GM18511 (cell line): ENCODE results near the gene CRYZL1.
A peak's percentile ranks its signal among the peaks of the same experiment; 100 is the strongest.

Source experiments
- ATAC-seq: cut with Tn5 transposase; IDR thresholded peaks from one replicate; pipeline ENCODE4 v1.9.1; 2021; ENCODE audit warnings: mild to moderate bottlenecking, moderate library complexity; ENCODE audit not compliant: unreplicated experiment

Gene CRYZL1

GRCh38 chr21:33662046-33662445 is 20.5 kb upstream of the CRYZL1 start:
- ATAC-seq: no peak

DNA sequence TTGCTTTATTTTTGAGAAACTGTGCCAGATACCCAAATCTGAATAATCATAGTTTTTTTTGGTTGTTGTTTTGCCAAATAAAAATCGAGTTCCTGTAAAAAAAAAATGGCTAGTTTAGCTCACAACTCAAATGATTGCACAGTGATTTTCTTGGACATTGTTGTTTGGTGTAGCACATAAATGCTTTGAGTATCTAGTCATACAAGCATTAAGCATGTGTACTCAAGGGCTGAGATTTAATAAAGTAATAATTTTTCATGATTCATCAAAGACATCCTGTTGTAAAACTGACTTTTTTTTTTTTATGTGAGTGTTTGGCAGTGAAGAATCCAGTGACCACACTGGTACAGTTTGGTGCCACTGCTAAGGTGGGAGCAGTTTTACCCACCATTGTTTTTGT is 19.6 kb upstream of the CRYZL1 start:
- ATAC-seq: no peak

- ATAC-seq: no peak
These were observed 18.9 kb upstream of the CRYZL1 start for GRCh38 chr21:33660406-33660805.

DNA sequence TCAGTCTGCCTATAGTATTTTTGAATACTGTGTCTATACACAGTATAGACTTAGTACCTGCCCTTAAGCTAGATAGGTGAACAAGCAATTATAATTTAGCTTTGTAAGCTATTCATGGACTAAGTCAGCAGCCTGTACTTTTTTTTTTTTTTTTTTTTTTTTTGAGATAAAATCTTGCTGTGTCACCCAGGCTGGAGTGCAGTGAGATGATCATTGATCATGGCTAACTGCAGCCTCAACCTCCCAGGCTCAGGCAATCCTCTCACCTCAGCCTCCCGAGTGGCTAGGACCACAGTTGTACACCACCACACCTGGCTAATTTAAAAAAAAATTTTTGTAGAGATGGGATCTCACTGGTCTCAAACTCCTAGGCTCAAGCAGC is 18.0 kb upstream of the CRYZL1 start:
- no peak for ATAC-seq

GRCh38 chr21:33658919-33659567 is 17.5 kb upstream of the CRYZL1 start:
- no peak for ATAC-seq

- ATAC-seq: no peak
These were observed 15.7 kb upstream of the CRYZL1 start for GRCh38 chr21:33657124-33657820.

DNA sequence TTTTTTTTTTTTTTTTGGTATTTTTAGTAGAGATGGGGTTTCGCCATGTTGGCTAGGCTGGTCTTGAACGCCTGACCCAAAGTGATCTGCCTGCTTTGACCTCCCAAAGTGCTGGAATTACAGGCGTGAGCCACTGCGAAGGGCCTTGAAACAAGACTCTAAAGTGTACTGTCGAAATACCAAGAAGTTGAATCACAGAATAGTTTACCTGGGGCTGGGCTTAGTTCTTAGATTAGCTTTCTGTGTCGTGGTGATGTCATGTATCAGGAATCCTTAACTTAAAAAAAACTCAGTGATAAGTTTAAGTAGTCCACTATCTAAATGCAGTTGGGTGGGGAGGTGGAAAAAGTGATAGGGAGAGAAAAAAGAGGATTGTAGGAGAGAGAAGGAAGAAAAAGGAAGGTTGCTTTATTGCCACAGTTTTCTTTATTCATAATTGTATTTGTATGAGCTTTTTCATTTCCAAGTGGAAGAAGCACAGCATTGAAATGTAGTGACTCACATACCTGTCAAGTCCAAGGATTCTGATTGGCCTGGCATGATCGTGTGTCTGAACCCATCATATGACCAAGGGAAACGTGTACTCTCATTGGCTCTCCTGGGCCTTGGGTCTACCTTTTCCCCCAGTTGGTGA is 14.2 kb upstream of the CRYZL1 start:
- ATAC-seq: no peak

DNA sequence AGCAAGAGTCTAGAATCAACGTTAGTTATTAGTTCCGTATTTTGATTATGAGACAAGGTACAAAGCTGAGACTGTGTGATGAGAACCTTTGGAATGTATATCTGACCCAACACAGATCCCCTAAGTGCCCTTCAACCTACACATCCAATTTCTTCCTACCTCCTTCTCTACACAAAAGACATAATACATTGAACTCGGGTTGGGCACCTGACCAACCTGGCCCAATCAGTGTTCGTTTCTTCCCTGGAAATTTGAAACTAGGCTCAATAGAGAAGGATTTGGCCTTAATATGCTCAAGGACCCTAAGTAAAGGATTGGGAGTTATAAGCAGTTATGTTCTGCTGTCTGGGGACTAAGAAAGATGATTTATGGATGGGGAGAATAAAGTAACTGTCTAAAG is 12.9 kb upstream of the CRYZL1 start:
- no peak for ATAC-seq

GRCh38 chr21:33651965-33652680 is 10.6 kb upstream of the CRYZL1 start:
- no peak for ATAC-seq

DNA sequence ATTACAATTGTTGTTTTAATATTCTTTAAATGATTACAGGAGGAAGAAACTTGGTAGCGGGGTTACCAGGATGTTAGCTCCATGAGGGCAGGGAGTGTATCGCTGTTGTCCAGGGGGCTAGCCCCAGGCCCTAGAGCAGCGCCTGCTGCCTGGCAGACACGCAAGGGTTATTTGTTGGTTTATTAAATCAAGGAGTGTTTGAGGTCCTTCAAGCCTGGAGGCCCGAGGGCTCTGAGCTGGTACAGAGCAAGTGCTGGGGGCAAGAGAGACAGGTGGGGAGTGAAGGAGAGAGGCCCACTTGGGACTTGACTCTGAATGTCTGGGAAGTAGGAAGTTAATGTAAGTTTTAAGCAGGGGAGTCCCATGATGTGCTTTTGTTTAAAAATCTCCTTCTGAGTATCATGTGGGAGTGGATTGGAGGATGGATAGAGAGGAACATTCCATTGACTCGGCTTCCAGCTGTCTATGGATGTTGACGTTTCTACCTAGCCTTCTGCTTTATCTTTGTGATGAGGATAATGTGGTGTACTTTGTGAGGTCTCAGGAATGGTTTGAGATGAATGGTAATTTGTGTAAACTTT is 9.5 kb upstream of the CRYZL1 start:
- no peak for ATAC-seq

DNA sequence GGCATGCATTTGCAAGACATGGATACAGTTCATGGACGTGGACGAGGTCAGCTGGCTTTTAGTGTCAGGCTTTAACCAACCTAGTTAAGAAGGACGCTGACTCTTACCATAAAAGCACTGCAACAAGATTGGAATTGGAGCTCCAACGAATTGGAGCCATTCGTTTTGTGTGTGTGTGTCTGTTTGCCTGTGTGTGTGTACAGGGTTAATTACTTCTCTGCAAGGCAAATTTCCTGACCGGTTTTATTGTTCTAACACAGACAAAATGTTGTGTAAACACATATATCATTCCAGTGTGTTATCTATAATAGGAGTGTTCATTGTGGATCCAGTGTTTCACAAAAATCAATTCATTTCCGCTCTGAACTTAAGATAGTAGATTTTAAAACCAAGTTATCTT is 8.7 kb upstream of the CRYZL1 start:
- no peak for ATAC-seq

DNA sequence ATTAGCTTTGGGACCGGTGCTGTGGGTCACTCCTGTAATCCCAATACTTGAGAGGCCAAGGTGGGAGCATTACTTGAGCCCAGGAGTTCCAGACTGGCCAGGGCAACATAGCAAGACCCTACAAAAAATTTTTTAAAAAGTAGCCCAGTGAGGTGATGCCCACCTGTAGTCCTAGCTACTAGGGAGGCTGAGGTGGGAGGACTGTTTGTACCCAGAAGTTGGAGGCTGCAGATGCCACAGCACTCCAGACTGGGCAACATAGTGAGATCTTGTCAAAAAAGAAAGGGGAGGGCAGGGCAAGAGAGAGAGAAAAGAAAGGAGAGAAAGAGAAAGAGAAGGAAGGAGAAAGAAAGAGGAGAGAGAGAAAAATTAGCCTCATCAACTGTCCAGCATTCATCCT is 7.0 kb upstream of the CRYZL1 start:
- ATAC-seq: no peak

DNA sequence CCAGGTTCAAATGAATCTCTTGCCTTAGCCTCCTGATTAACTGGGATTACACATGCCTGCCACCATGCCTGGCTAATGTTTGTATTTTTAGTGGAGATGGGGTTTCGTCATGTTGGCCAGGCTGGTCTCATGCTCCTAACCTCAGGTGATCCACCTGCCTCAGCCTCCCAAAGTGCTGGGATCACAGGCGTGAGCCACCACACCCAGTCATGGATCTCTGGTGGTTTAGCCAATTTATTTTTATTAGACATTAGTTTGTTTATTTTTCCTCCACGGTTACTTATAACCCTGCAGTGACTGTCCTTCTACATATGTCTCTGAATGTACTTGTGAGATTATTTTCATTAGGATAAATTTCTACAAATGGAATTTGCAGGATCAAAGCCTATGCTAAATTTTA is 6.0 kb upstream of the CRYZL1 start:
- ATAC-seq: no peak

GRCh38 chr21:33645730-33646129 is 4.2 kb upstream of the CRYZL1 start:
- no peak for ATAC-seq

GRCh38 chr21:33644383-33645074 is 3.0 kb upstream of the CRYZL1 start:
- ATAC-seq: no peak

DNA sequence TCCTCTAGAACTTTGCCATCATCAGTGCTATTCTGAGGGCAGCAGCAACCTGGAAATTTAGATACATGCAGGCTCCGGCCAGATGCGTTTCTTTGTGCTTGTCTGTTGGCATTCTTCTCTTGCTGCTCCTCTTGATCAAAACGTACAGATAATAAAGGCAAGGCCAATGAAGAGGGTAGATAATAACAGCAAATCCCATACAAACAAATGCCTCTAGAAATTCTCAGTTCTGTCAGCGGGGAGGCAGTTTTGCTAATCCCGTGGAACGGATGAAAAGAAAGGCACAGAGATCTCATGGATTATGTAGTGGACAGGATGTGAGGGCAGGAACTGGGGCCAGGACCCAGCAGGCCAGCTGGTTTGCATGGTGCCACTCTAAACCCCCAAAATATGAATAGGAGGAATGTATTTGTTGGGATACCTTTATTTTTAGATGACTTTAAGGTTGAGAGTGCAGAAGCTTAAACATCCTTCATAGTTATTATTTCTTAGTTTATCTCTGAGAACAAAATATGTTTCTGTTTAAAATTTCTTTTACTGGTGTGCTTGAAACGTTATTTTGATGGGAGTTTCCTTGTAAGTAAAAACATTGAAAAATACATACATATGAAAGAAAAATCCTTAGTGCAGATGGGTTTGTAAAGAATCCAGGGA is 2.2 kb upstream of the CRYZL1 start:
- ATAC-seq: no peak

DNA sequence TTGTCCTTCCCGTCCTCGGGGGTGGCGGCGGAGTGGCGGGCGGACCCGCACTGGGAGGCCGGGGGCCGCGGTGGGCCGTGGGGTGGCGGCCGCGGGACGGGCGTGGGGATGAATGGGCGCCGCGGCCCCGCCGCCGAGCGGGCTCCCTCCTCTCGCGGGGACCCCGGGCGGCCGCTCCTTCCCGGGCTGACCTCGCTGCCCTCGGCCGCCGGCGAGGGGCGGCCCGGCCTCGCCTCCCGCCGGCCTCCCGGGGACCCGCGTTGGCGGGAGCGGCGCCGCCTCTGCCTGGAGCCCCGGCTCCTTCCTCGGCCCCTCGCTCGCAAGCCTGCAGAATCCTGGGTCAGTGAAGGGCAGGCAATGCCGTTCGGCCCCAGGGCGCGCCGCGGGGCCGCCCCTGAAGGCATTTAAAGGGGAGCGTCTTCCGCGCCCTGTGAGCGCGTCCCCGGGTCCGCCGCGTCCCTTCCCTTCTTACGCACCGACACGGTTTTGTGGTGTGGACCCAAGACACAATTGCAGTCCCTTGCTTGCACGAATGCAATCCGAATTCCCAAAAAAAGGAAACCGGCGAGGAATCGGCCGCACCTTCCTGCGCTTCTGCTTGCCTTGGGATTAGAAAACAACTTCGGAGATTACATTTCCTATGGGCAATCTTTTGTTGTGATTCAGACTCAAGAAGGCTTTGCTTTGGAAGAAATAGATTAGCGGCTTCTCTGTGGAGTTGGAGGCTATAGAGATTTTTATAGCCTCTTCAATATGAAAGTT is 1.5 kb upstream of the CRYZL1 start:
- no peak for ATAC-seq

DNA sequence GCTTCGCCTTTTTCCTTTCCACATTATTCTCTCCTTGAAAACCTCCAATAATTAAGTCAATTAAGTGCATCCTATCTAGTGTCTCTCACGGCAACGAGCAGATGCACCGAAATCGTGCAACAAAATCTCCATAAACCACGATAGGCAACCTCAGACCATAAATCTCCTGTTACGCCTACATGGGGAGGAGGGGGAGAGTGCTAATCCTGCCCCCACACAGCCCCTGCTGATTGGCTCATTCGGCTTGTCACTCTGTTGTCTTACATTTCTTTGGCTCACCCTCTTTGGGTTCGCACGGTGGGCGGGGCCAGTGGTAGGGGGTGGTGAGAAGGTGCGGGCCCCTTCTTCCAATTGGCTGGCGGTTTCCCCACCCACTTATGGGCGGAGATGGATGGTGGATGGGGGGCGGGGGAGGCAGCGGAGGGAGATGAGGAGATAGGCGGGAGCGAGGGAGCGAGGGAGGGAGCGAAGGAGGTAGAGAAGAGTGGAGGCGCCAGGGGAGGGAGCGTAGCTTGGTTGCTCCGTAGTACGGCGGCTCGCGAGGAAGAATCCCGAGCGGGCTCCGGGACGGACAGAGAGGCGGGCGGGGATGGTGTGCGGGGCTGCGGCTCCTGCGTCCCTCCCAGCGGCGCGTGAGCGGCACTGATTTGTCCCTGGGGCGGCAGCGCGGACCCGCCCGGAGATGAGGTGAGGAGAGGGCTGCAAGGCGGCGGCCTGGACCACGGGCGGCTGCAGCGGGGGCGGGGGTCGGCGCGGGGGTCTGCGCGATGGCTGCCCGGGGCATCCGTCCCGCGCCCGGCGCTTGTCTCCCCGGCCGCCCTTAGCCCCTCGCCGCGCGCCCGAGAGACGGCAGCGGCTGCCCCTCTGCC is 720 bp upstream of the CRYZL1 start, which contains the start of gene ITSN1:
ITSN1 (plus strand) TSS at position 475 of the 869 bp plus-strand sequence. CDS start 76,328 bp downstream, outside the sequence.
- ATAC-seq: peak; percentile 87
